ENCODE data around the gene LHFPL6.
"Not testable (repeated sequence)": the region's sequence is repeated elsewhere in the genome, so short reads cannot be mapped to it uniquely, and the experiment has no call there.

The LHFPL6 gene

DNA sequence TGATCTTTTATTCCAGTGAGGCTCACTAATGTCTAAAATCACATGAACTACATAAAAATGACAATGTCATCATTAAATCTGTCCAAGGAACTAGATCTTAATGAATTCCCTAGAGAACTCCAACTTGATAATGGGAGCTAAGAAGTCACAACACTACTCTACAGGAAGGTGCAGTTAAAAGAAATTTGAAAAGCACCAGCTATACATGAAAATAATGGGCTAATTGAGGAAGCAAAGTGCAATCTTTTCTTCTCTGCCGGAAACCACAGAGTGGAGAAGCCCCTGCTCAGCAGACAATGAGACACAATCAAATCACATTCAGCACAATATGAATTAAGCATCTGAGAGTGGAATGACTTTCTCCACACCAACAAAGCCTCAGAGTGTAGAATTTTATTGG lies 261.7 kb downstream of the LHFPL6 start:
- DNase-seq = no peak

DNA sequence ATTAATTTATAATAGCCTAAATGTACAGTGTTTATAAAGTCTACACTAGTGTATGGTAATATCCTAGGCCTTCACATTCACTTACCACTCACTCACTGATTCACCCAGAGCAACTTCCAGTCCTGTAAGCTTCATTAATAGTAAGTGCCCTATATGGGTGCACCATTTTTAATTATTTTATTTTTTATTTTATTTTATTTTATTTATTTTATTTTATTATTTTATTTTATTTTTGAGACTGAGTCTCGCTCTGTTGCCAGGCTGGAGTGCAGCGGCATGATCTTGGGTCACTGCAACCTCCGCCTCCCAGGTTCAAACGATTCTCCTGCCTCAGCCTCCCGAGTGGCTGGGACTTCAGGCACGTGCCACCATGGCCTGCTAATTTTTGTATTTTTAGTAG lies 264.9 kb downstream of the LHFPL6 start:
- not testable (repeated sequence) for DNase-seq

DNA sequence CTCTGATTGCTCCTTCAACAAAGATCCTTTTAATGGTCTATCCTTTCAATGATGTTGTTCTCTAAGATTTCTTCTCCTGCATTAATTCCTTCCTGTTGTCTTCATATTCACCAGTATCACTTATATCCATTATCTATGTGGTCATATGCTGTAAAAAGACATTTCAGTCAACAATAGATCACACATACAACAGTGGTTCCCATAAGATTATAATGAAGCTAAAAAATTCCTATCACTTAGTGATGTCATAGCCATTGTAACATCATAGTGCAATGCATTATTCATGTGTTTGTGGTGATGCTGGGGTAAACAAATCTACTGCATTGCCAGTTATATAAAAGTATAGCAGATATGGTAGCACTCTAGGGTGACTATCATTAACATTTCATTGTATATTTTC lies 266.1 kb downstream of the LHFPL6 start:
- DNase-seq = no peak

DNA sequence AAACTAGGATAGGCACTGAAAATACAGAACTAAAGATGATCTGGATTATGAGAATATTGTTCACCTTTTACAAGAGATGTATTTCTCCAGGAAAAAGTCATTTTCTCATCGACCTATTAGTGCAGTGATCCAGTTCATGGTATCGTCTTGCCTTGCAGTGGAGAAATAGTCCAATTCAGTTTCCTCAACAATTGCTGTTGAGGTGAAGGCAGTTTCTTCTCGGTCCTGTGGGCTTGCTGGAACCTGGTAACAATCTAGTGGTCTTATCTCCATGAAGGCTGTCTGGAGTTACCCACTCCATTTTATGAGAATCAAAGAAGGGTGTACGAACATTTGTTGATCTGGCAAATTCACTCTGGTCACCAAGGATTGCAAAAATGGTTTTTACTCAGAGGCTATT lies 266.8 kb downstream of the LHFPL6 start:
- DNase-seq = no peak

DNA sequence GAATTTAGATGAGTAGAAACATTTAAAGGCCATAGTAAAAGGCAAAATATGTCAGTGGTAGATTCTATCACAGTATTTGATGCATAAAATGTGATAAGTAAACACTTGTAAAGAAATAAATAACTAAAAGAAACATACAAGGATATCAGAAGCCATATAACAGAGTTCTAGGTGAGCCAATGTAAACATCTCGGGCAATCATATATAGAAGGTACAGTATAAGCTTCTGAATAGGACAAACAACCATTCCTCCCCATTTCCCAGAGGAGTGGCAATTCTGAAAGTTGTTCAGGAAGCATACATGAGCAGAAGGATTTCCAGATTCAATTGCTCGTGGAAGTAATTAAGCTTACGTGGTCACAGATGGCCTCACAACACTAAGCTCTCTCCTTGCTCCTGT lies 267.3 kb downstream of the LHFPL6 start:
- DNase-seq = no peak

DNA sequence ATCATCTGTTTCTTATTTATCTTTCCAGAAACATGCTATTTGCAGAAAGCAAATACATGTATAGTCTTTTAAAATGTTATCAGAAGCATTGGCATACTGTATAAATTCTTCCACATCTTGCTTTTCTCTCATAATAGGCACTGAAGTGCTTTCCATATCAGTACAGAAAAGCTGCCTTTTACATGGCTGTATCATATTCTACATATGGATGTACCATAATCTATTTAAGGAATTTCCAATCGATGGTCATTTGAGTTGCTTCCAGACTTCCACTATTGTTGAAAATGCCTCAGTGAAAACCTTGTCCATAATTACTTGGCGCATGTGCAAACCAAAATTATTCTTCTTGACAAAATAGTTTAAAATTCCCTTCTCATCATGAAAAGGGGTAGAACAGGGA lies 272.5 kb downstream of the LHFPL6 start:
- no peak for DNase-seq

DNA sequence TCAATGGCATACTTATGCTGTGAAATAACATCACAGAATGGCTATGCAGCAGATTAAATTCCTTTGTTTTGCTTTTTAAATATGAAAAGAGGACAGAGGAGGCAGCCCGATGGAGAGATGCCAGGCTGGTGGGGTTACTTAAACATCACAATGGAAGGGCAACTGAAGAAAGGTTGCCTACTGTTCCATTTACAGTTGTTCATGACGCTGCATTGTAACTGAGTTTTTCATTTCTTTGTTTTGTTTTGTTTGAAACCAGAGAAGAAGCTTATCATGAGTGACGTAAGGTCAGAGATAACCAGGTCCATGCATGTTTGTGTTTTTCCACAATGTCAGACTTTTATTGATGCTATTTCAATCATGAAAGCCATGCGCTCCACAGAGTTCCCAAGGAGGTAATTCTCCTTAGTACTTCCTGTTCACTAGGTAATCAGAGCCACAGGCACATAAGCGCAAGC lies 273.8 kb downstream of the LHFPL6 start:
- DNase-seq = no peak

DNA sequence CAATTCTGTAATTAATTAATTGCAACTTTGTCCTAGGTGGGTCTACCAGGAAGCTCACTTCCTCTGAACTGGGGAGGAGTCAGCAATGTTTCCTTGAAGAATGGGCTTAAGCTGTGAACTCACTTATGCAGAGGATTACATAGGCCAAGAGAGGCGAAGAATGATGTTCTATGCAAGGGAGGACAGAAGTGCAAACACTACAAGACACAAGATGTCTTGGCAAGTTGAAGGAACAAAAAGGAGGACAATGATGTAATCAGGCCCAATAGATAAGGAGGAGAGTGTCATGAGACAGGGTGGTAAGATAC lies 275.9 kb downstream of the LHFPL6 start:
- DNase-seq = no peak

DNA sequence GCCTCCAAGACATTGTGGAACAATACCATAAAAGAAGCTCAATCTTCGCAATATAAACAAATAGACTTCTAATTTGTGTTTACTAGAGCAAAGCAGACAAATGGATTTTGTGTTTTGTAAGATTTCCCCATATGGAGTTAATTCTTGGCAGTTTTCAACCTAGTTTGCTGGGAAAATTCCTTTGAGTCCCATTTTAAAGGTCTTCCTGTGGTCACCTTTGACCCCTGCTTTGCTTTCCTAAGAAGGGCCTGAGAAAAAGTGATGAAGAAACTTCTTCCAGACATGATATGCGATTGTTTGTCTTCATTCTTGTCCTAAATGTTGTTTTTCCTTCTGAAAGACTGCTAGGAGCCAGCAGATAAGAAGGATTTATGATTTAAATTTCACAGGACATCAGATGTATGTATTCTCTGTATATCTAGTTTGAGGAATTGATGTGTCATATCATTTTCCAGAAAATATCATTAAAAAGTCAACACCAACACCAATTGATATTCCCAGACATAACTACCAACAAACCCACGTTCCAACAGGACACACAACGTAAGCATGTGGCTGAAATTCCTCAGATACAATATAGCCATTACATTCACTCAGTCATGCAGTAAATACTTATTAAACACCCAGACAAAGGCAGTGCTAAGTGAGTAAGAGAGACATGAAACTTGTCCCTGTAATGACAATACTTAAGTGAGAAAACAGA lies 276.4 kb downstream of the LHFPL6 start:
- no peak for DNase-seq

DNA sequence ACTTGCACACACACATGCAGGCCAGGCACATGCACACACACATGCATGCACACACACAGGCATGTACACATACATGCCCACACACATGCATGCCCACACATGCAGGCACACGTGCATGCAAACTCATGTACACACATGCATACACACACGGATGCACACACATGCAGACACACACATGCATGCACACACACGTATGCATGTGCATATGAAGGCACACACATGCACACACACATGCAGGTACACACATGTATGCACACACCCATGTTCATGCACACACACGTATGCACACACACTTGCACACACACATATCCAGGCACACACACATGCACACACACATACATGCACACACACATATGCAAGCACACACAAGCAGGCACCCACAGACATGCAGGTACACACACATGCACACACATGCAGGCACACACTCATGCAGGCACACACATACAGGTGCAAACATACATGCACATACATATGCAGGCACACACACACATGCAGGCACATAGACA lies 278.1 kb downstream of the LHFPL6 start:
- DNase-seq = no peak

DNA sequence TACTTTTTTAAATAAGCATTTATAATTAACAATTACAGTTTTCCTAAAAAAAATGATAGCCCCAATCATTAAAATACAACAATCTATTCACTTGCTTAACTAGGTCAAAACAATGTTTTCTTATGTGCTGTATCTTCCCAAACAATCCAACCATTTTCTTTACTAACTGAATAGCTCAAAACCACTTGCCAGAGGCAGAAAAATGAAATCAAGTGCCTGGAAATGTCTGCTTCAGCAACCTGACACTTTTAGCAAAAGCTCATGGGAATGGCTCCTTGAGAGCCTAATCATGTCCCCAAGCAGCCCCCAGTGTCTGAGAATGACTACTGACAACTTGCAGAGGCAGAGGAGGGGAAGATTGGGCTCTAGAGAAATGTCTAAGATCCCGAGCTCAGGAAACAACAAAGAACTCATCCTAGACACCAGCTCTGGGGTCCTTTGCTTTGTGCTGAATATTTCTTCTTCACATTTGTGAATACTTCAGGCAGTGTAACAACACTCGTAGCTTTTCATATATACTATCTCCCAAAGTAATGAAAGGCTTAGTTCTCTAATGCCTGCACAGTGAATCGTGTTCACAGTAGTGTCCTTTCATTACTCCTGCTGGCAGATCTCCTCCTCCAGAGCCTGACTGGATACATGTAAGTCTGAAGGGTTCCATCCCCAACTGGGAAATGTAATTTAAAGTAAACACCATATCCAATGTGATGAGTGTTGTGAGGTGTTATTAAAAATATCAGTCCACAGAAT lies 280.0 kb downstream of the LHFPL6 start:
- DNase-seq = no peak

DNA sequence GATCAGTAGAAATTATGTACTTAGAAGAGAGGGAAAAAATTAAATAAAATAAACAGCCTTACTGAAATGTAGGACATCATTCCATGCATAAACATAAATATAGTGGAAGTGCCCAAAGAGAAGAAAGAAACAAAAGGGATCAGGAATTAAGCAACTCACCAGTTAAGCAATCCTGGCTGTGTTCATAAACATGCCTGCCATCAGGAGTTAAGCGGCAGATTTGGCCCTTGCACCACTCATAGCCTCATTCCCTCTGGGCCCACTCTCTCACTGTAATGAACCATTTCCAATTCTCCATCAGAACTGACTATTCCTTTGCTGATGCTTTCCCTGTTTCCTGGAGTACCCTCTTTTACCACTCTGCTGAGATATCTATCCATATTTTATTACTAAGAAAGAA lies 281.4 kb downstream of the LHFPL6 start:
- no peak for DNase-seq

DNA sequence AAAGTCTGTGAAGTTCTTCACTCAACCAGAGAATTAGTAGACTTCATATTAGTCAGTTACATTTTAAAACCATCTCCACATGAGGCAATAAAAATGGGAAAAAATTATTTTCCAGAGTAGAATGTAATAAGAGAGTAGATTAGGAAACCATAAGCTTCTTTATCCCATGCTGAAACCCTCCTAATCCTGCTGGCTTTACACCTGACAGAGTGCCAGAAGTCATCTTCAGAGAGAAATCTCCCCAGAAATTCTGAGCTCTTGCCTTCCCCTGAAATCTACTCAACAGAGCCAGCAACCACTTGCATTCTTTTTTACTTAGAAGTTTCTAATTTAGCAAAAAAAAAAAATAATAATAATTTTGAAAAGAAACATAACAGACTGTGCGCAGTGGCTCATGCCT lies 284.8 kb downstream of the LHFPL6 start:
- DNase-seq = no peak

DNA sequence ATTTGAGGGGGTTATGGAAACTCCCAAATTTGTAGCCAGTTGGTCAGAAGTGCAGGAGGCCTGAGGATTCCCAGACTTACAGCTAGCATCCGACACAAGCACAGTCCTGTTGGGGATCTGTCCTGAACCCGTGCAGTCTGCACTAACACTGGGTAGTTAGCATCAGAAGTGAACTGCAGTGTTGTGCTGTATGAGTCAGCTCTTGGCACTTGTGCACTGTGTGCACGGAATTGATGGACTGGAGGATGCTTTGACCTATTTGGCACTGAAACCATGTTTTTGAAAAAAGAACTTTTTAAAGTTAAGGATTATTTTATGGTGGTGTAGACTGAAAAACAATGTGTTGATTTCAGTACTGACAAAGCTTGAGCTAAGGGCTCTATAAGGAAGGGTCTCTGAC lies 285.7 kb downstream of the LHFPL6 start:
- DNase-seq = no peak

DNA sequence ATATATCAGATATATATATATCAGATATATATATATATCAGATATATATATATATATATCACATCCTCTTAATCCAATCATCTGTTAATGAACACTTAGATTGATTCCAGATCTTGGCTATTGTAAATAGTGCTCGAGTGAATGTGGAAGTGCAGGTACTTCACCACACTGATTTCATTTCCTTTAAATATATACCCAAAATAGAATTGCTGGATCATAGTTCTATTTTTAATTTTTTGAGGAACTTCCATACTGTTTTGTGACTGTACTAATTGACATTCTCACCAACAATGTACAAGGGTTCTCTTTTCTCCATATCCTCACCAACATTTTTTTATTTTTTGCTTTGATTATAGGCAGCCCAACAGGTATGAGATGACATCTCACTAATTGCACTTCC lies 287.2 kb downstream of the LHFPL6 start:
- no peak for DNase-seq

DNA sequence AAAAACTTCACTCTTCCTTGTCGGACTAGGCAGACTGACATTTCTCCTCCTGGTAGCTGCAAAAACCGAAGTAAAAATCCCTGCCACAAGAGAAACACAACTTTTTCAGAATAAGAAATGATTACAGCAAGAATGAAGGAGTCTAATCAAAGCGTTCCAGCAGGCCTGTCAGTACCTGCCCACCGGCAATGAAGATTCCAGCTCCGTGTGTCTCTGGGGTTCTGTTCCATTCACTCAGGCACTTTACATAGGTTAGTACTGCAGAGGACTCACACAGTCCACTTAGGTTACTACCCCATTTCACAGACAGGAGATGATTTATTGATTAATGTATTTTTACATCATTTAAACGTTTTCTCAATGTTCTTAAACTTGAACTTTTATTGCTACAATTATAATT lies 289.3 kb downstream of the LHFPL6 start:
- DNase-seq = no peak

DNA sequence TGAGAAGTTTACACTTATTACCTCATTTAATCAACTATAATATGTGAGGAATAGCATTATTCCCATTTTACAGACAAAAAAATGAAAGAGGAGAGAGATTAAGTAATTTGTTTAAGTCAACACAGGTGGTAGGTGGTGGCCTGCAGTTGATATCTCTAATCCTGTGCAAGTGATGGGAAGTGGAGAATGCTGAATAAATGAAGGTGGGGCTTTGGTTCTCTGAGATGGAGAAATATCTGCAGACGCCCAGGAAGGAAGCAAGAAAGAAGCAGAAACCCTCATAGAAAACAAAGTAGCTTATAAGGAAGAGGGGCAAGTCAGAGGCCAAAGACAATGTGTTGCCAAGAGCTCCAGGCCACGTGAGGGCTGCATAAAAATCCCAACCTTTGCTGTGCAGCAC lies 290.4 kb downstream of the LHFPL6 start:
- DNase-seq = no peak

DNA sequence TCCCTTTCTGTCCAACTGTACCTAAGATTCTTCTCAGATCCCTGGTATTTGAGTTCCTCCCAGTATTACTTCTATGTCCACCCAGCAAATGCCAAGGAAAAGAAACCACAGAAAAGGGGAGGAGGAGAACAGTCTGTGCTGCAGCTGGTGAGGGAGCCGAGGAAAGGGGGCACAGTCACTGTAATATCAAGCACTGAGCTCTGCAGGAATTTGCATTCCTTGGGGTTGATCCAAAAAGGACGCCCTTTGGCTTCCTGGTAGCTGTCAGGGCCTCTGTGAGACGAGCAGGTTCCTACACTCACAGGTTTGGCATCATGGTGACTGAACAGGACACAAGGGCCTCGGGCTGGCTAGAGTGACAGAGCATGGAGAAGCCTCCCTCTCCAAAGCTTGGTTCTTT lies 291.4 kb downstream of the LHFPL6 start:
- DNase-seq = no peak

DNA sequence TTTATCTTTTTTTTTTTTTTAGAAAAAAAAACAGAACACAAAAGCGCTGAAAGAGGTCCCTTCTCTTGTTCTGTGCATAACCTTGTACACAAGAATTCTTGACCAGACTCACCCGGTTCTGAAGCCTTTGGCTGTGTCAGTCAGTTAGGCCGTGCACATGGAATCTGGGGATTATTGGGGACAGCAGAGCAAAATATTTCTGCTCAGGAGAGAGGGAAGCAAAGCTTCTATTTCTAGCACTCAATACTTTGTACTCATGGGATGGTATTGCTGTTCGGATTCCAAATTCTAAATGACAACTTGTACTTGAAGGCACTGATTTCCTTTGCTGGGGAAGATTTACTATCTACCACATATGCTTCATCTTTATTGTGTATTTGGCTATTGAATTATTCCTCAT lies 292.0 kb downstream of the LHFPL6 start:
- DNase-seq = no peak

DNA sequence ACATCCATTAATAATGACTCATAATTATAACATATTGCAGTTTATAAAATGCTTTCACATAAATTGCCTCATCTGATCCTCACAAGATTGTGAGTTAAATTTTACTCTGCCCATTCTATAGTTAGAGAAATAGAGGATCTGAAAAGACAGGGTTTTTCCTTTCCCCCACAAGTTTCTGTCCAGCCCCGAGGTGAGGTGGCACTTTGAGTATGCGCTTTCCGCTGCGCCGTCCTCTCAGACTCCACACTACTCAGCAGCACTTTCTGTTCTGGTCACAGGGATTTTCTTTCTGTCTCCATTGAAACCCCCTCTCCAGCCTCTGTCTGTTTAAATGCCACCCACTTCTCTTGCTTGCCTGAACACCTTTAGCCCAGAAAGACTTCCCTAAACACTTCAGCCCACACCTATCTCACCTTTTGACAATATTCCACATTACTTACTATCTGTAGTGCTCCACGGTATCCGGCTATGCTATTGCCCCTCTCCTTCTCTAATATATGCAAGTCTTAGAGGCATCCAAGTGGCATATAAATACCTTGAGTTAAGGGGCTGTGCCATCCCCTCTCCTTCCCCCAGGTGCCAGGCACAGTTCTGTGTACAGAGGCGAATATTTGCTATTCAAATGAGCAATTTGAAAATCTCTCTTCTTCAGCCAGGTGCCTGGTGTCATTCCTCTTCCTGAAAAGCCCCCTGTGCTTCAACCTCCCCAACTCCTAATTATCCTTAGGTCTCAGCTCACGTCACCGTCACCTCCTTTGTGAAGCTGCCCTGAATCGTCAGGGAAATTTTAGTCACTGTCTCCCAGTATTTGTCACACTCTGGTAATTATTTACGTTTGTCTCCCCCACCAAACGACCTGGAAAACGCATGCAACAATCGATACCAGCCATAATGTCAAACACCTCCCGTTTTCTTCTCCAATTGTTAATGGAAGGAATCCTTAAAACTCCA lies 296.1 kb downstream of the LHFPL6 start:
- DNase-seq = no peak

DNA sequence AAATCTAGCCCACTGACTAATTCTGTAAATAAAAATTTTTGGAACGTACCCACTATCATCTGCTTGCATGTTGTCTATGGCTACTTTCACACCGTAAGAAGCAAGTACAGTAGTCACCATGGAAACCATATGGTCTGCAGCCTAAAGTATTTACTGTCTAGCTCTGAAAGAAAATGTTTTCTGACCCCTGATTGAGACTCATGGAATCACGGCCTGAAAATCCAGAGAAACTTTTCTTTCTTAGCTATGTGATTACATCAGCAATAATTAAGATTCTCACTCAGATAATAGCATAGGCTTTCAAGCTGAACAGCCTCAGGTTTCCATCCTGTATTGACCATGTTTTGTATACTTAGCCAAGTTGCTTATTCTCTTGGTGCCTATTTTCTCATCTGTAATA lies 300.2 kb downstream of the LHFPL6 start:
- DNase-seq = no peak

DNA sequence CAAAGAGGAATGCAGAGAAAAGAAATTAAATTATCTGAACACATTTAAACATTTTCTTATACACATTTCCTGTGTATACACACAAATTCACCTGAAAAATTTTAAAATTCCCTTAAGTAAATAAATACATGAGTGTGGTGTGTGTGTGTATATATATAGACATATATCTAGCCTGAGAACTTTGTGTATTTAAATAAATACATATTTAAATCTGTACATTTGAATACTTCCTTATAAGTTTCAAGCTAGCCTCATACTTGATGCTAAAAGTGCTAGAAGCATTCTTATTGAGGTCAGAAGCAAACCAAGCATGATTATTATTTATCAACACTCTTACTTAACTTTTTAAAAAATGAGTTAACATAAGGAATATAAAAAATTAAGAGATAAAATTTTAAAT lies 304.0 kb downstream of the LHFPL6 start:
- DNase-seq = no peak

DNA sequence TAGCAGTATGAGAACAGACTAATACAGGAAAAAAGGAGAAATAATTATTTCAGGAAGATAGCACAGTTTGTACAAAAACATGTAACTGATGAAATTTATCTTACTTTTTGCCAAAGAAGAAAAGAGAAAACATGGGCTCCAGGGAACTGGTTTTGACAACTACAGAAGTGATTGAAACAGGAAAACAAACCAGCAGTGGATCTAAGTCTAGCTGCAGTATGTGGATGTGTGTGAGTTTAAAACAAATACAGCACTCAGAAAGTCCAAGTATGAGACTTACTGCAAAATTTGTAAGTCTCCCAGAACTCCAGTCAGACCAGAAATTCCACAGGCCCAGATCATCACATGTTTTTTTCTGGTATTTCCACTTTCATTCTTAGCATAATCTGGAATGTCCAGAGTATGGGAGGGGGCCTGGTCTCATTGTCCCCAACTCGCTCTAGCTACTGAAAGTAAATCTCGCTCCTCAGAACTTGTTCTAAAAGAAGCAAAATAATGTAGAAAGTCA lies 305.3 kb downstream of the LHFPL6 start:
- DNase-seq = no peak
